ENCODE measurements around the gene SHC2.
"Not testable (repeated sequence)": the region's sequence is repeated elsewhere in the genome, so short reads cannot be mapped to it uniquely, and the experiment has no call there.

Gene SHC2

DNA sequence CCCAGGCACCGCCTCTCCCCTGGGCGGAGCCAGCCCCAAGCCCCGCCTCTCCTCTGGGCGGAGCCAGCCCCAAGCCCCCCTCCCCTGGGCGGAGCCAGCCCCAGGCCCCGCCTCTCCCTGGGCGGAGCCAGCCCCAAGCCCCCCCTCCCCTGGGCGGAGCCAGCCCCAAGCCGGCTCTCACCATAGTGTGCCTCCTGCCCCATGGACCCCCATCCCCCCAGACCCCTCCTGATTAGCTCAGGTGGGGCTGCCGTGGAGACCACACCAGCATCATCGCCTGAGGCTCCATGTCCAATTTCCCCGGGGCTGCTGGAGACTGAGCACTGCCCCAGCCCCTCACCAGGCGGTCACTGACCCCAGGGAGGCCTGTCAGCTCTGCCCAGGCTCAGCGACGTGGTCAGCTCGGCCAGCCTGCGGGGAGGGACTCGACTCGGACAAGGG, 31.3 kb upstream of the SHC2 start:
- DNase-seq = no peak

DNA sequence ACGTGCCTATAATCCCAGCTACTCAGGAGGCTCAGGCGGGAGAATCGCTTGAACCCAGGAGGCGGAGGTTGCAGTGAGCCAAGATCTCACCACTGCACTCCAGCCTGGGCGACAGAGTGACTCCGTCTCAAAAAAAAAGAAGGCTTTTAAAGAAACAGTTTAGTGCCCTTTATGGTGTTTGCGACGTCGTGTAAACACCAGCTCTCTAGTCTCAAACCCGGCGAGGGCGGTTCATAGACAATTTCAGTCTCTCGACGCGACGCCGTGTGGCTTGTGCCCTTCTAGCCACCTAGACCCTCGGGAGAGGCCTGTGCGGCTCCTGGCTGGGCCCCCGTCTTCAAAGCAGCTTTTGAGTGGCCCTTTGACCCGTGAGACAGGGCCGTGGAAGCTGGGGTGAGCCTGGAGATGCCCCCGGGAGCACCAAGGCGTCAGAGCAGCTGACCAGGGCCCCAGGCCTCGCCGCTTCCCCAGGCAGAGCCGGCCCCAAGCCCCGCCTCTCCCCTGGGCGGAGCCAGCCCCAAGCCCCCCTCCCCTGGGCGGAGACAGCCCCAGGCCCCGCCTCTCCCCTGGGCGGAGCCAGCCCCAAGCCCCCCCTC, 30.4 kb upstream of the SHC2 start:
- no peak for DNase-seq

DNA sequence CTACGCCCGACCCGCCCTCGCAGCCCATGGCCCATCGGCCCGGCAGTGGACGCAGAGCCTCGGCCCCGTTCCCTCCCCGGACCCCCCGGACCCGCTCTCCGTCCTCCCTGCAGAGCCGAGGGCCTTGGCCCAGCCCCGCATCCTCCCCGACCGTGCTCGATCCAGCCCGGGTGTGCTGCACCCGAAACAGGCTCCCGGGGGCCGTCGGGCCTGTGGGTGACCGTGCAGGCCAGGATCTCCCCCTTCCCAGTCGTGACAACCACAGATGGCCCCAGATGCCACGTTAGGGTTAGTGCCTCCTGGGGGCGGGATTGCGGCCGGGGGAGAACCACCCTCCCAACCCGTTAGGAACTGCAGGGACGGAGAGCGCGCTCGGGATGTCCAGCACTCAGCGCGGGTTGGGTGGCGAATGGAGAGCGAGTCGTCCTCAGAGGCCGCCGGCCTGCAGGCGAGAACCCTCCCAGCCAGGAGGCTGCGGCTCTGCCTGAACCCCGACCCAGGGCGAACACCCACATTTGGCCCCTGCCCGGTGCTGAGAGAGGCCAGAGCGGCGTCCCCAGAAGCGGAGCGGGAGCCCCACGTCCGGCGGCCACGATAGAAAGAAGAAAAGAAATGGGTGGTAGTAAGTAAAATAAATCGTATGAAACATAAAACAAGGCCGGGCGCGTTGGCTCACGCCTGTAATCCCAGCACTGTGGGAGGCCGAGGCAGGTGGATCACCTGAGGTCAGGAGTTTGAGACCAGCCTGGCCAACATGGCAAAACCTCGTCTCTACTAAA, 28.8 kb upstream of the SHC2 start:
- DNase-seq = peak in 2 of 3 experiments; percentile 75 to 78

DNA sequence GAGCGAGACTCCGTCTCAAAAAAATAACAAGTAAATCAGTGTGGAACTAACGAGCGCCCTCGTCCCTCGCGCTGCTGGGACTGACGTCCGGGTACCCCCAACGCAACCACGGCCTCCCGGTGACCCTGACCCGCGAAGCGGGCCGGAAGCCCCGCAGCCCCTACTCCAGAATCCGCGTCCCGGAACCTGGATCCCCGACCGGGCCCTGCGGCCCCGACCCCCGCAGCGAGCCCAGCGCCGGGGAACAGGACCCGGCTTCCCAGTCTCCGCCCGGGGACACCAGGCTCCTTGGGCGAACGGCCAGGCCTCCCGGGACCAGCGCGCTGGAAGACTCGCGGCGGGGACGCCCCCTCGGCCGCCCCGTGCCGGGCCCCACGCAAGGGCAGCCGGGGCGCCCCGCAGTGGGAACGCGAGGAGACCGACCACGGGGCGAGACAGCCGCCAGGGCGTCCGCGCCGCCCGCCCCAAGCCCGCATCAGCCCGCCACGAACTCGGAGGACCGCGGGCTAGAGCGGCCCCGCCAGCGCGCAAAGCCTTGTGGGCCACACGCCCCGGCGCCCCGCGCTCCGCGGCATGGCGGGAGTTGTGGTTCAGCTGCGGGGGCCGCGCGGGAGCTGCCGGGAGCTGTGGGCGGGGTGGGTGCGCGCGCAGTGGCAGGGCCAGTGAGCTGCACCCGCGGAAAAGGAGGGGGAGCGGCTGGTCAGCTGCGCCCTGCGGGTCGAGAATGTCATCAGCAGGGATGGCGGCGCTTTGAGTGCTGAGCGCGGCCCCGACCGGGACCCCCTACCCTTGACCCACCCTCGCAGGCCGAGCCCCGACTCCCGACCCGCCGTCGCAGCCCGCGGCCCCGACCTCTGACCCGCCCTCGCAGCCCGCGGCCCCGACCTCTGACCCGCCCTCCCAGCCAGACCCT, 27.9 kb upstream of the SHC2 start:
- DNase-seq = peak; percentile 97 to 100 (median 98)

DNA sequence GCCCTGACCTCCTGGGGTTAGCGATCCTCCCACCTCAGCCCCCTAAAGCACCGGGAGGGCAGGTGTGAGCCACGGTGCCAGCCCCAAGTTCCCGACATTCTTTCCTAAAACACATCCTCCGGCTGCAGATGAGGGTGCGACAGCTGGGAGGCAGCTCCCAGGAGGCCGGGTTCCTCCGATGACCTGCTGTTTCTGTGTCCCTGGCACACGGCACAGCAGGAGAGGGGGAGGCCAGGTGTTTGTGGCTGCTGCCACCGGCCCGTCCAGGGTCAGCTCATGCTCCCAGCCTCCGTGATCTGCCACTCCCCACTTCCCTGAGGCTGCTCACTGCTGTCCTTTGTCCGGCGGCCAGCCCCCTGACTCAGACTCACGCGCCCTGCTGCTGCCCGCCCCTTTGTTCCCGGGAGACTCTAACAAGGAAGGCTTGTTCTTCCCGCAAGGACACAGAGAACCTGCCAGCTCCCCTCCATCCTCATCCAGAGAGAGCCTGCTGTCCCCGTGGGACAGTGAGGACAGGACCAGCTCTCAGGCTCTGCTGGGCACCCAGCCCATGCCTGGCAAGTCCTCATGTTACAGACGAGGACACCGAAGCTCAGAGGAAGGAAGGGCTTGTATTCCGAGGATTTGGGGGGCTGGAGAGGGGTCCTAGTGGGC, 24.9 kb upstream of the SHC2 start:
- DNase-seq = peak in 2 of 3 experiments; percentile 90 to 95

DNA sequence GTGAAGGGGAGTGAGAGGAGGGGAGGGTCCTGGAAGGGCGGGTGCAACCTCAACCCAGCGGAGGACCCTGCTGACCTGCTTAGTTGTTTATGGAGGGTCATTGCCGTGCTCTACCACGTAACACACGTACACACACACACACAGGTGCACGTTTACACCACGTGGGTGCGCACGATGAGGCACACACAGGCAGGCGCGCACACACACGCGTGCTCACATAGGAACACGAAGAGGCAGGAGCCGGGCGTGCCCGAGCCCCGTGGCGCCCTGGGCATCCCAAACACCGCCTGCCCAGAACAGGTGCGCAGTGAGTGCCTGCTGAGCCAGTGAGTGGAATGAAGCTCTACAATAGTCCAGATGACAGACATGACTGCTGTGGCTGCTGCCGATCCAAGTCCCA, 24.2 kb upstream of the SHC2 start:
- peak in 2 of 3 experiments; percentile 90 to 95 for DNase-seq

DNA sequence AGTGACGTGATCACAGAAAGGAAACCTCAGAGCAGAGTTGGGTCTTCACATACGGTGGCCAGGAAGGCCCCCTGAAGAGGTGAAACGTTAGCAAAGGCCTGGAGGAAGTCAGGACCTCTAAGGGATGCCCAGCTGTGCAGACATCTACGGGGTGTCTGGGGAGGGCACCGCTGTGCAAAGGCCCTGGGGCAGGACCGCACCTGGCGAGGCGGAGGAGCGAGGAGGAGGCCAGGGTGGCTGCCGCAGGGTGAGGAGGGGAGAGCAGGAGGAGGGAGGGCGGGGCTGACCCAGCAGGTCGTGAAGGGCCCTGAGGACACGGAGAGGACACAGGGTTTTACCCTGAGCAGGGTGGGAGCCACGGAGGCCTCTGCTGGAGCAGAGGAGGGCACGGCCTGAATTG, 23.7 kb upstream of the SHC2 start:
- peak in 1 of 3 experiments; percentile 52 for DNase-seq

DNA sequence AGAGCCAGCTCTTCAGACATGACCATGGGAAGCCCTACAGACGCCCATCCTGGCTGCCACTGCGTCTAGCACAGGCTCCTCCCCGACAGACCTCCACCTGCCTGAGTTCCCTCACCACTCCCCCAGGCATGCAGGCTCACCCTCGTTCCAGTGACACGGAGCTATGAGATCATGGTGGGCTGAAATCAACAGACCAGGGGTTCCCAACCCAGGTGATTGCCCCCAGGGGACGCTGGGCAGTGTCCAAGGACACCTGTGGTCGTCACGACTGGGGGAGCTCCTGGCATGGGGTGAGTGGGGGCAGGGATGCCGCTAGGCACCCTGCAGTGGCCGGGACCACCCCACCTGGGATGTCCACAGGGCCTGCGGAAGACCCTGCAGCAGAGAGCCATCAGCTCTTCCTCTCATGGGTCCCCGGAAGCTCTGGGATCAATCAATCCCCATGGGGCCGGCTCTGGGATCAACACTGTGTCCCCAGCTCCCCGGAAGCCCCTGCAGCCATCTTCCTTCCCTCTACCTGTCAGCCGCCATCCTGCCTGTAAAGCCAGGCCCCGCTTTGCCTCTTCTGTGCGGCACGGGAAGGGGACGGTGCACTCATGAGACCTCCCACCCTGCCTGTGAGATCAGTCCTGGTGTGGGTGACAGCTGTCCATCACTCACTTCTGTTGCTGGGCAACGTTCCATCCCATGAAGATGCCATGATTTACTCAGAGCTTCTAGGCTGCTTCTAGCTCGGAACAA, 22.7 kb upstream of the SHC2 start:
- no peak for DNase-seq

DNA sequence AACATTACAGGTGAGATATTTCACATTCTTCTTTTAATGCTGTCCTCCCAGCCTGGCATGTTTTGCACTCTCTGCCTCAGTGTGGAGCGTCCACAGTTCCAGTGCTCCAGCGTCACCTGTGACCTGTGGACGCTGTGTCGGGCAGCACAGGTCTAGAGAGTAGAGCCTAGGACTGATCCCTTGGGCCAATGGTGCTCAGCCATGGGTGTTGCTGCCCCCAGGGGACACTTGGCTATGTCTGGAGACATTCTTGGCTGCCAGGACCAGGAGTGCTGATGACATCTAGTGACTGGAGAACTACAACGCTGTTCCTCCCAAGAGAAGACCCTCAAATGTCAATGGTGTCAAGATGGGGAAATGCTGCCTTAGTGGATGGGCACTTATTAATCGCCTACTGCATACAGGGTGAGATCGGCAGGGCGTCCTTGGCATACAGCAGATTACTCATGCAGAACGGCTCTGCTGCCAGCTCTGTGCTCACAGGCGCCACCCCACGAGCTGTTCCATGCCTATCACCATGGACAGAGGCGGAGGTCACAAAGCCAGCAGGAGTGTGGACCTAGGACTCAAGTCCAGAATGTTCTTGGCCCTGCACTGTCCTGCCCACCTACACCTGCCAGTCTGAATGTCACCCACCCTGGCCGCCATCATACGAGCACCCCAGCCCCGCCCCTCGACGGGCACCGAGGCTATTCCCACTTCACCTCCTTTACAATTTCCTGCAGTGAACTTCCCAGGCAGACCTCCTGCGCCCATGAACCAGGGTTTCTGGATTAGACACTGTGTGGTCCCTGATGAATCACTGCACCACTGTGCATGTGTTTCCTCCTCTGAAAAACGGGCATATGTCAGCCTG, 21.6 kb upstream of the SHC2 start:
- DNase-seq = no peak

DNA sequence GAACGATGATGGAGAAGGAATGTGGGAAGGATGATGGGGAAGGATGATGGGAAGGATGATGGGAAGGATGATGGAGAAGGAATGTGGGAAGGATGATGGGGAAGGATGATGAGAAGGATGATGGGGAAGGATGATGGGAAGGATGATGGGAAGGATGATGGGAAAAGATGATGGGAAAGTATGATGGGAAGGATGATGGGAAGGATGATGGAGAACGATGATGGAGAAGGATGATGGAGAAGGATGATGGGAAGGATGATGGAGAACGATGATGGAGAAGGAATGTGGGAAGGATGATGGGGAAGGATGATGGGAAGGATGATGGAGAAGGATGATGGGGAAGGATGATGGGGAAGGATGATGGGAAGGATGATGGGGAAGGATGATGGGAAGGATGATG, 20.3 kb upstream of the SHC2 start:
- not testable (repeated sequence) for DNase-seq

DNA sequence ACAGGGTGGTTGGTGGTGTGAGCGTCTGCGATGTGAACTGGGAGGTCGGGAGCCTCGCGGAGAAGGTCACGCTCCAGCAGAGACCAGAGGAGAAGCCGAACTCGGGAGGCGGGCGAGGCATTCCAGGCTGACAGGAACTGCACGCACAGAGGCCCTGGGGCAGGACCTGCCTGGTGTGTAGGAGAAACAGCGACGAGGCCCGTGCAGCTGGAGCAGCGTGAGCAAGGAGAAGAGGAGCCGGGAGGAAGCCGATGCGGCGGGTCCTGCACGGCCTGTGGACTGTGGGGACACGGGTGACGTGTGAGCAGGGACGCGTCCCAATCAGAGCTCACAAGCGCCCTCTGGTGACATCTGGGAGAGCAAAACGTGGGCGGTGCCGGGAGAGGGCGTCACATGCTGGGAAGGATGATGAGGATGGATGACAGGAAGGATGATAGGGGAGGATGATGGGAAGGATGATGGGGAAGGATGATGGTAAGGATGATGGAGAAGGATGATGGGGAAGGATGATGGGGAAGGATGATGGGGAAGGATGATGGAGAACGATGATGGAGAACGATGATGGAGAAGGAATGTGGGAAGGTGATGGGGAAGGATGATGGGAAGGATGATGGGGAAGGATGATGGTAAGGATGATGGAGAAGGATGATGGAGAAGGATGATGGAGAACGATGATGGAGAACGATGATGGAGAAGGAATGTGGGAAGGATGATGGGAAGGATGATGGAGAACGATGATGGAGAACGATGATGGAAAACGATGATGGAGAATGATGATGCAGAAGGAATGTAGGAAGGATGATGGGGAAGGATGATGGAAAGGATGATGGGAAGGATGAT, 19.4 kb upstream of the SHC2 start:
- DNase-seq = peak in 1 of 3 experiments; percentile 46

DNA sequence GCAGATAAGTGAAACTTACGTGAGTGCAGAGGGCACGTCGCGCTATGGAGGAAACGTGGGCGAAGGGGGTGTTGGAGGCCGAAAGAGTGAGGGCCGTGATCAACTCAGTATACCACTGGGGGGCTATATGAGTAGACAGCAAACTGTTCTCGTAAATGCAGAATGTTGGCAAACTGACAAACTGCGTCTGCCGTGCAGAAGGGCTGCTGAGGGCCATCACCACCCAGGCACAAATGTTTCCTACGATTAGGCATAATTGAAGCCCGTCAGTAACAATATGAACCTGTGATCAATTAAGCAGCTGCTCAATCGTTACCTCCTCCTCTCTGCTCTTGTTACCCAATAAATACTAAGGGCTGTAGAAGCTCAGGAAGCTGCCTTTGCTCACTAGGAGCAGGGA, 18.1 kb upstream of the SHC2 start:
- DNase-seq = peak in 2 of 3 experiments; percentile 39 to 70

DNA sequence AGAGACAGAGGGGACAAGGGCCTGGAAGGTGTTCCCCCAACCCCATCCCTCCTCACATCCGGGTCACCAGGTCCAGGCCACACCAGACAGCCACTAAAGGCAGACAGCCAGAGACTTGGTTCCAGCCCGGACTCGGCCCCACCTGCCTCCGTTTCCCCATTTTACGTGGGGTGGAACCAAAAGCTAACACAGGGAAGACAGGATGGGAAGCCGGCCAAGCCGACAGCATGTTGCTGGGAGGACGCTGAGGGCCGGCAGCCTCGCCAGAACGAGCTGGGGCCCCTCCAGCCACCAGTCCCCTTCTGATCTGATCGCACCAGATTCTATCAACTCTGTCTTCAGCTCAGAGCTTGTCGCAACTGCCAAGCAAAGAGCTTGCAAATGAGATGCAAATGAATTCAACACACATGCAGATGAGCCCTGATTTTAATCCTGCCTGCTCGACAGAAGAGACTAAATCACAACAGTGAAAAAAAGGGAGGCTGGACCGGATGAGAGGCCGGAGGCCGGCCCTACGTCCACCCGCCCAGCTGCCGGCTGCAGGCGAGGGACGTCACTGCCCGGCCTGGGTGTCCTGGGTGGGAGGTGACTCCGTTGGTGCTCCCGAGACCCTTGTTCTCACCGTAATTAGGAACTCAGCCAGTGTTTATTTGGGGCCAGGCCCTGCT, 17.5 kb upstream of the SHC2 start:
- no peak for DNase-seq

DNA sequence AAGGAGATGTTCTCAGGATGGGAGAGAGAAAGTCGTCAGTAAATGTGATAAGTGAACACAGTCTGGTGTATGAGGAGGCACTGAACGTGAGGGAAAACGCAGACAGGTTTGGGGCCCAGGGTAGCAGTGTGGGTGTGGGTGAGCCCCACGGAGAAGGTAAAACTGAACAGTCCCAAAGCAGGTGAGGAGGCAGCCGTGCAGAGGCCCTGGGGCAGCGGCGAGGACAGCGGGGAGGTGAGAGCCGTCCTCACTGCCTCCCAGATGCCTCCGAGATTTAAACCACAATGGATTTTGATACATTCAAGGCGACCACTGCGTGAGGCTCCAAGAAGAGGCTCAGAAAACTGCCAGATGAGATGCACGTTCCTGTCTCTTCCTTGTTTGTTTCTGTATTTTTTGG, 14.5 kb upstream of the SHC2 start:
- no peak for DNase-seq

DNA sequence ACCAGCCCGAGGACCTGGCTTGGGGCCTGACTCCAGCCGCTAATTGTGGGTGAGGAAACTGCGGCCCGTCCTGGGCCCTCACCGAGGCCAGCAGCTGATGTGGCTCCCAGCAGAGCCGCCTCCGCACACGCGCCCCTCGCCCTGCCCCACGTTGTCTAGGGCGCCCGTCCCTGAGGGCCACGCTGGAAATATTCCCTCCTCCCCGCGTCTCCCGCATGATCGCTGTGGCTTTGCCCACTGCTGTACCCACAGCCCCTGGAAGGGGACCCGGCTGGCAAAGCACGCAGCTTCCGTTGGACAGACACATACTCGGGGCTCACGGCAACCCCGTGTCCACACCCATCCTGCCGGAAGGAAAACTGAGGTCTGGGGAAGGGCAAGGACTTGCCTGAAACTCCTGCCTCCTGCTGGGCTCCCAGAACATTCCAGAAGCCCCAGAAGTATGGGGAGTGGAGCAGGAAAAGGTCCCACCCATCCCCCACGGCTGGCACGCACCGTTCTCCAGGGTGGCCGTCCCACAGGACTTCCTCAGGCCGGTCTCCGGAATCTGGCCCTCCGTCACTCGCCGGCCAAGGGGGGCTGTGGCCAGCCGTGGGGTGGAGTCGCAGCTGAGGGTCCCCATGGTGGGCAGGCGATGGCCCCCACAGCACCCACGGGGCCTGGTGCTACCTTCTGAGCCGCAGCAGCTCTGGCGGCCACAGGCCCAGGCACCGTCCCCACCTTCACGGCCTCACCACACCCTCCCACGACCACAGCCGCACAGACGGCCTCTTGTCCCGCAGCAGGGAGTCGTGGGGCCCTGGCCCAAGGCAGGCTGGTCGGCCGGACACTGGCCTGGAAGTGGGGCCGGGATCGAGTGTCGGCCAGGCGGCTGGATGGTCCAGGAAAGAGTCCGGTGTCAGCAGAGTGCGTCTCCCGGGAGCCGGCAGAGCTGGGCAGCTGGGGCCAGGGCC, 13.6 kb upstream of the SHC2 start:
- no peak for DNase-seq

DNA sequence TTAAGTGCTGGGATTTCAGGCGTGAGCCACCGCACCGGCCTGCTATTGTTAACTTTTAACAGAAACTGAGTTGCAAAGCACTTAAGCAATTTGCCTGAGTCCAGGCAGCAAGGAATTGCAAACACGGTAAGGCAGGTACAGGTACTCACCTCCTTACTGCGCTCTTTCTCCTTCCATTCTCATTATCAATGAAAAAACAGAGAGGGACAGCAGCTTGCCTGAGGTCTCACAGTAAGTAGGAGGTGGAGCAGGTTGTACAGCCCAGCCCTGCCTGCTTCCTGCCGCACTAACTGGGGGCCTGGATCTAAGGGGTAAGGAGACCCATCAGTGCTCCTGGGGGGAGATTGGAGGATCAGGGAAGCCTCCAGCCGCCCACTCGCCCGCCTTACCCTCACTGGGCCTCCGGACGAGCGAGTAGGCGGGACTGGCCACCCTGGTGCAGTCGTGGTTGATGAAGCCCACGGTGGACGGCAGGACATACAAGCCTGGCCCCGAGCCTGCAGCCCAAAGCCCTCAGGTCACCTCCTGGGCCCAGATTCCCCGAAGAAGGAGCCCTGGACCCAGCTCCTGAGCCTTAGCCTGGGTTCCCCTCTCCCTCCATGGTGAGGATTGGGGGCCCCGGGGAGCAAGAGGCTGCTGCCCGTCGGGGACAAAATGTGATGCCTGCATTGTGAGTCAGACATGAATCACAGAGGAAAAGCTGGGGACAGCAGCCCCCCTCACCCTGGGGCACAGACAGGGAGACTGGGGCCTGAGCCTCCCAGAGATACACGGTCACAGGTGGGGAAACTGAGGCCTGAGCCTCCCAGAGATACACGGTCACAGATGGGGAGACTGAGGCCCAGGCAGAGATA, 11.4 kb upstream of the SHC2 start:
- DNase-seq = no peak

DNA sequence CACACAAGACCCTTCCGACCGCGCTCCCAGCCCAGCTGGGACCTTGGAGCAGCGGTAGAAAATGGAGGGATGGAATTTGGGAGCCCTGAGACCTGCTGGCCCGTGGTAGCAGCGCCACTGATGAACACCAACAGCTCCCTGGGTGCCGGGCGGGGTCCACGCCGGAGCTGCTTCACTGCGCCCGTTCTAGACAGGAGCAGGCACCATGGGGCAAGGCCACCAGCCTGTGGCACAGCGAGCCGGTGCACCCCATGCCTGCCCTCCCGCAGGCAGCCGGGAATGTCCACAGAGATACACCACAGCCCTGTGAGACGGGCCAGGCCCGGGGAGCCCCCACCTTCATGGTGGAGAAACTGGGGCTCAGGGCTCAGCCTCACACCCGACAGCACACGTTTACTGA, 9.9 kb upstream of the SHC2 start:
- DNase-seq = no peak

Data from NCI-H1417 (cell line).